Thoracic aorta (tissue), 2 donors: ENCODE measurements around the gene MTUS2. TPM values are rescaled to one million over a fixed set of nuclear protein-coding genes. Genes with fewer than 3 reads are reported as not detected.

ENCODE experiments used
- ATAC-seq: fragments of 150-250 bp; one replicate; pipeline ENCODE4 v1.8.0; 2017; ENCODE audit warnings: low read depth; ENCODE audit not compliant: insufficient number of reproducible peaks, low FRiP score
- DNase-seq: peaks from one replicate; pipeline ENCODE4 v3.0.0-alpha.2; 2020; ENCODE audit warnings: low spot score
- H3K27ac ChIP-seq, 2 donors: fragments of 200-600 bp; sonication (generic); 1 replicate in 1 of 2; 2 replicates in 1 of 2; pipeline ENCODE4 v1.5.1; 2016; ENCODE audit warnings: mild to moderate bottlenecking in 2 of 2, moderate library complexity in 2 of 2
- H3K27me3 ChIP-seq: fragments of 200-600 bp; sonication (generic); replicated peaks from 2 replicates; pipeline ENCODE4 v1.6.0; 2016; ENCODE audit warnings: mild to moderate bottlenecking; ENCODE audit not compliant: insufficient read depth
- H3K36me3 ChIP-seq: fragments of 200-600 bp; sonication (generic); one replicate; pipeline ENCODE4 v1.5.1; 2016
- H3K4me1 ChIP-seq, 2 donors: fragments of 200-600 bp; sonication (generic); 1 replicate in 1 of 2; 2 replicates in 1 of 2; pipeline versions ENCODE4 v1.5.1 to v1.6.0; 2016; ENCODE audit warnings: low read depth in 2 of 2, mild to moderate bottlenecking in 1 of 2; ENCODE audit not compliant: control insufficient read depth in 1 of 2
- H3K4me3 ChIP-seq: fragments of 200-600 bp; sonication (generic); 2 replicates; pipeline ENCODE4 v1.5.1; 2016; ENCODE audit warnings: mild to moderate bottlenecking
- H3K9me3 ChIP-seq: fragments of 200-600 bp; sonication (generic); 2 replicates; pipeline ENCODE4 v1.5.1; 2016
- total RNA-seq, 2 donors: library from RNA; depleted of rRNA; stranded (reverse); fragments of >200 nt; gene quantifications; one replicate each; pipeline versions ENCODE4 v1.1.0 to v1.2.3, GENCODE V29; 2016
- TF ChIP-seq, protein P1 (sequence below): fragments of 200-600 bp; sonication (generic); IDR thresholded peaks from one replicate; pipeline ENCODE4 v1.5.1; 2019; ENCODE audit warnings: antibody characterized with exemption

The MTUS2 gene
- total RNA-seq, 2 donors from 2014 or later = 14.9 to 26.4 TPM

DNA sequence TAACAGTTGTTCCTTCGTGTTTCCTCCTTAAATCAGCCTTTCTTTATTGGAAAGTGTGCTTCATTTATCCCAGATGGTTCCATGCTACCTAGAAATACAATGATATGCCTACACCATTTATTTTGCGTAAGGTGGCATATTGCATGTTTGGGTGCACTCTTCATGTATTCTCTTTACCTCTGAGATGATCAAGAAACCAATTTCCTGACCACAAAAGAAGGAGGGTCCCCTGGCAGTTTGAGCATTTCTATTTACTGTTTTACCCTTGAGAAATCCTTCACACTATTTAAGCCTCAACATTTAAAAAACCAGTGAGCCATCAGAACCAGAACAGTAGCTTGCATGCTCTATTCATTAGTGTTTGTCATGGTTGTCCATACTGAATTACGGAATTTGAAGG, 354.0 kb downstream of the MTUS2 start:
- H3K27ac ChIP-seq = no peak overlapping the region
- peaks cover 3 to 15% of the 10 kb centered on the region in 2 donors for H3K4me1 ChIP-seq
- TF ChIP-seq, protein P1, sequence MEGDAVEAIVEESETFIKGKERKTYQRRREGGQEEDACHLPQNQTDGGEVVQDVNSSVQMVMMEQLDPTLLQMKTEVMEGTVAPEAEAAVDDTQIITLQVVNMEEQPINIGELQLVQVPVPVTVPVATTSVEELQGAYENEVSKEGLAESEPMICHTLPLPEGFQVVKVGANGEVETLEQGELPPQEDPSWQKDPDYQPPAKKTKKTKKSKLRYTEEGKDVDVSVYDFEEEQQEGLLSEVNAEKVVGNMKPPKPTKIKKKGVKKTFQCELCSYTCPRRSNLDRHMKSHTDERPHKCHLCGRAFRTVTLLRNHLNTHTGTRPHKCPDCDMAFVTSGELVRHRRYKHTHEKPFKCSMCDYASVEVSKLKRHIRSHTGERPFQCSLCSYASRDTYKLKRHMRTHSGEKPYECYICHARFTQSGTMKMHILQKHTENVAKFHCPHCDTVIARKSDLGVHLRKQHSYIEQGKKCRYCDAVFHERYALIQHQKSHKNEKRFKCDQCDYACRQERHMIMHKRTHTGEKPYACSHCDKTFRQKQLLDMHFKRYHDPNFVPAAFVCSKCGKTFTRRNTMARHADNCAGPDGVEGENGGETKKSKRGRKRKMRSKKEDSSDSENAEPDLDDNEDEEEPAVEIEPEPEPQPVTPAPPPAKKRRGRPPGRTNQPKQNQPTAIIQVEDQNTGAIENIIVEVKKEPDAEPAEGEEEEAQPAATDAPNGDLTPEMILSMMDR = no peak
- DNase-seq (no peak), ATAC-seq (no peak)
- H3K27me3 ChIP-seq = no peaks in the 10 kb centered on the region
- H3K36me3 ChIP-seq = no peaks in the 10 kb centered on the region
- H3K4me3 ChIP-seq = no peak overlapping the region
- no peaks in the 10 kb centered on the region for H3K9me3 ChIP-seq

DNA sequence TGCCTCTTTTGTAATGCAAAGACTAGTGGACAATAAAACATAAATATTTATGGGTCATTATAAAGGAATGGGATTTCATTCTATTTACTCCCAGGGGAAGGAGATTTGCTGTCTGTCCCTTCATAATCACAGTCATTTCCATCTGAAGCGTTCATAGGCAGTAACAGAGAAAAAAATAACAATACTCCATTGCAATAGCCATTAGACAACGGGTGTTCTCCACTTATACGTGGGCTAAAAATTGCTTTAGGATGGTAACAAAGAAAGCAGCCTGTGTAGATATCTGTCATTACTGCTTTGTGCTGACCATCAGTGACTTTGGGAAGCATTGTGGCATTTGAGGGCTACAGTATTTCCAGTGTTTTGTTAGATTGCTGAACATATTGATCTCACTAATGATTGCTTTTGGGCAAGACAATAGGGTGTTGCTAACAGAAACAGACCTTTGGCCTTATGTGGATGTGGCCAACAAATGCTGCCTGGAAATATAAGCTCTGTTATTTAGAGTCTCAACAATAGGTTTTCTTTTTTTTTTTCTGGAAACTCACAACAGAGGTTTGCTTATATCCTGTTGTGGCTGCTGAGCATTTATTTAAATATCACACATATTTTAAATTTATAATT, 355.2 kb downstream of the MTUS2 start:
- Histone ChIP-seq H3K36me3 (no peaks in the 10 kb centered on the region), H3K4me1 (peaks cover 0 to 9% of the 10 kb centered on the region in 2 donors), H3K27me3 (no peaks in the 10 kb centered on the region), H3K4me3 (no peak overlapping the region), H3K27ac (no peak overlapping the region), H3K9me3 (no peaks in the 10 kb centered on the region)
- ATAC-seq = no peak
- TF ChIP-seq, protein P1 = no peak
- DNase-seq = no peak

DNA sequence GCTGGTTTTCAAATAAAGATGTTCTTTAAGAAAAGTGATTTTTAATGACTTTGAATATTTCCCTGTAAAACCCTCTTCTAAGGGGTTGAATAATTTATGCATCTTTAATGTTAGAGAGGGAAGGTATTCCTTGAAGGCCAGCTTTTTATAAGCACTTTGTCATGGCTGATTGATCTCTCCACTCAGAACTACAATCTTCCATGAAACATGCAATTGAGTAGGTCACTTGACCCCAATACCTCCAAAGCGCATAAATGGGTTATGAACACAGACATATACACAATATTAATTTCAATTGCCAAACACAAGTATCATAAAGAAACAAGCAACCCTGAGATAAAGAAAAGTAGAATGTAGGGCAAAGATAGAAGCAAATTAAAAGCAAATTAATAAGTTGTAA, 359.9 kb downstream of the MTUS2 start:
- DNase-seq (no peak), ATAC-seq (no peak)
- no peaks in the 10 kb centered on the region for H3K27me3 ChIP-seq
- H3K4me3 ChIP-seq = no peak overlapping the region
- H3K36me3 ChIP-seq = no peaks in the 10 kb centered on the region
- H3K9me3 ChIP-seq = peaks cover 7% of the 10 kb centered on the region
- no peaks in the 10 kb centered on the region for H3K4me1 ChIP-seq
- TF ChIP-seq, protein P1 = no peak
- no peak overlapping the region for H3K27ac ChIP-seq

DNA sequence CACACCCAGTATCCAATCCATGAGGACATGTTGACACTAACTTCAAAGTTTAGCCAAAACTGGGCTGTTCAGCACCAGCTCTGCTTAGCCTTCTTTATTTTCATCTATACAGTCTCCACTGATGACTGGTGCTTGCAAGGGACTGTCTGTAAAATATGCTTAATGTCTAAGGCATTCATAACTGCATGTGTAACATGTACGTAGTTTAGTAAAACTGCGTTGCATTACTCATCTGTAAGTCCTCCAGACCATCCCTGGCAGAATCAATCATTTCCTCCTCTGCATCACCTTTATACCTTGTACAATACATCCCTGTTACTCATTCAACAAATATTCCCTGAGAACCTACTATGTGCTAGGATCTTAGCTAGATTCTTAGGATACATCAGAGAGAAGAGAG, 362.1 kb downstream of the MTUS2 start:
- Histone ChIP-seq H3K4me1 (no peaks in the 10 kb centered on the region), H3K27me3 (no peaks in the 10 kb centered on the region)
- TF ChIP-seq, protein P1 = no peak

DNA sequence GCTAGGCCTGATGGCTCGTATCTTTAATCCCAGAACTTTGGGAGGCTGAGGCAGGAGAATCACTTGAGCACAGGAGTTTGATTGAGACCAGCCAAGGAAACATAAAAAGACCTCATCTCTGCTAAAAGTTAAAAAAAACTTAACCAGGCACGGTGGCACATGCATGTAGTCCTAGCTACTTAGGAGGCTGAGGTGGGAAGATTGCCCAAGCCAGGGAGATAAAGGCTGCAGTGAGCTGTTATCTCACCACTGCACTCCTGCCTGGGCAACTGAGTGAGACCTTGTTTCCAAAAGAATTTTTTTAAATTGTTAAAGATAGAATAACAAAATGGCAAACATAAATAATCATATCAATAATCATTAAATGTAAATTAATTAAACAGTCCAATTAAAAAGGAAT, 365.8 kb downstream of the MTUS2 start:
- TF ChIP-seq, protein P1 = no peak

More for the DNA sequence above, 362.1 kb downstream of the MTUS2 start:
- H3K36me3 ChIP-seq = no peaks in the 10 kb centered on the region
- H3K9me3 ChIP-seq = peaks cover 7% of the 10 kb centered on the region
- no peak overlapping the region for H3K4me3 ChIP-seq
- no peak overlapping the region for H3K27ac ChIP-seq
- DNase-seq (no peak), ATAC-seq (no peak)

More for the DNA sequence above, 365.8 kb downstream of the MTUS2 start:
- H3K27ac ChIP-seq = no peak overlapping the region
- ATAC-seq = no peak
- DNase-seq = no peak
- H3K9me3 ChIP-seq = peaks cover 7% of the 10 kb centered on the region
- no peaks in the 10 kb centered on the region for H3K36me3 ChIP-seq
- no peaks in the 10 kb centered on the region for H3K27me3 ChIP-seq
- no peaks in the 10 kb centered on the region for H3K4me1 ChIP-seq
- H3K4me3 ChIP-seq = no peak overlapping the region
